Measurements from ENCODE around the gene CYP3A5. TPM values are rescaled to one million over a fixed set of nuclear protein-coding genes. Genes with fewer than 3 reads are reported as not detected.

The CYP3A5 gene
- total RNA-seq, 4 donors from 2014 or later: 36.9 to 195 (median 79.4) TPM

DNA sequence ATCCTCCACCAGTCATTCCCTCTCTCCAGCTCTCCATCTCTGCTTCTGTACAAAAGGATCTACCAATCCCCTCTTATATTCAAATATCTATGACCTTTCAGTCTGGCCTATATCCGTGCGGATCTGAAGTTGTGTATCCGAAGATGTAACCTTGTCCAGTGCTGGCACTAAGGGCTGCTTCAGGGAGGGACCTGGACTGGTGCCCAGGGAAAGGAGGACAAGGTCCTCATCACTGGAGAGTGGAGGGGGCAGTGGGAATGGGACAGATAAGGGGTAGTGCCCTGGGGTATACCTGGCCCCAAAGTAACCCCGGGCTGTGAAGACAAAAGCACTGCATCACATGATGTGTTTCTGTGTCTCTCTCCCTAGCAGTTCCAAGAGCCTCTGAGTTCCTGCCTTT, 80.0 kb downstream of the CYP3A5 start:
- intact Hi-C loops (cut with DNase I; ENCODE audit: low total_unique reads): no loop called here
- no peak for TF ChIP-seq POLR2A (IDR thresholded peaks at IDR 0.05)
- no peak for TF ChIP-seq CTCF (IDR thresholded peaks at IDR 0.05)
- no peak overlapping the region for H3K4me3 ChIP-seq (ENCODE audit: low read depth, poor library complexity, severe bottlenecking)
- no peak for DNase-seq (ENCODE audit: low spot score in 2 of 2)
- 84 to 90% methylated on average over 4 of the region's 4 CpGs for WGBS, 2 donors

Other genes with a start within 250 kb of the CYP3A5 start
- gene PTCD1, start 241.2 kb downstream of the CYP3A5 start, total RNA-seq: 10 to 100 TPM in 1 of 4 donors, 1 to 10 TPM in 3; 8.5 to 14.2 (median 9.5) TPM
- gene CPSF4, start 241.1 kb downstream of the CYP3A5 start, total RNA-seq: 10 to 100 TPM; 23.7 to 41.6 (median 28.3) TPM
- gene ATP5MF, start 213.8 kb downstream of the CYP3A5 start, total RNA-seq: 100 to 1,000 TPM; 332 to 806 (median 519) TPM
- gene ZNF789, start 207.1 kb downstream of the CYP3A5 start, total RNA-seq: 1 to 10 TPM; 1.9 to 5.3 (median 3.3) TPM
- gene ZNF394, start 179.7 kb downstream of the CYP3A5 start, total RNA-seq: 10 to 100 TPM; 26.2 to 55.0 (median 40.5) TPM
- gene ZKSCAN5, start 175.3 kb downstream of the CYP3A5 start, total RNA-seq: 1 to 10 TPM; 3.9 to 6.7 (median 5.7) TPM
- gene FAM200A, start 127.9 kb downstream of the CYP3A5 start, total RNA-seq: 1 to 10 TPM; 4.3 to 8.8 (median 6.5) TPM
- gene ZNF655, start 121.4 kb downstream of the CYP3A5 start, total RNA-seq: 100 to 1,000 TPM; 102 to 261 (median 114) TPM
- 1 to 10 TPM; 1.7 to 4.6 (median 2.6) TPM for gene TMEM225B, start 81.7 kb downstream of the CYP3A5 start, total RNA-seq
- 10 to 100 TPM; 19.4 to 38.0 (median 23.7) TPM for gene ZSCAN25, start 63.0 kb downstream of the CYP3A5 start, total RNA-seq
- gene CYP3A7, start 55.2 kb upstream of the CYP3A5 start, total RNA-seq: under 1 TPM in 2 of 4 donors, not detected in 2; 0.30 to 0.65 TPM
- 1 to 10 TPM; 2.7 to 5.2 (median 4.3) TPM for gene CYP3A4, start 104.2 kb upstream of the CYP3A5 start, total RNA-seq
- not detected for gene CYP3A43, start 148.0 kb upstream of the CYP3A5 start, total RNA-seq
- under 1 TPM in 1 of 4 donors, not detected in 3; 0.32 TPM for gene OR2AE1, start 197.0 kb upstream of the CYP3A5 start, total RNA-seq
- 10 to 100 TPM; 48.4 to 60.0 (median 57.9) TPM for gene TRIM4, start 239.5 kb upstream of the CYP3A5 start, total RNA-seq
- gene GJC3, start 249.6 kb upstream of the CYP3A5 start, total RNA-seq: 1 to 10 TPM in 3 of 4 donors, under 1 TPM in 1; 0.25 to 3.4 (median 1.5) TPM